ENCODE data around the gene IMPG1. TPM values are rescaled to one million over a fixed set of nuclear protein-coding genes. Genes with fewer than 3 reads are reported as not detected.

The IMPG1 gene, protein sequence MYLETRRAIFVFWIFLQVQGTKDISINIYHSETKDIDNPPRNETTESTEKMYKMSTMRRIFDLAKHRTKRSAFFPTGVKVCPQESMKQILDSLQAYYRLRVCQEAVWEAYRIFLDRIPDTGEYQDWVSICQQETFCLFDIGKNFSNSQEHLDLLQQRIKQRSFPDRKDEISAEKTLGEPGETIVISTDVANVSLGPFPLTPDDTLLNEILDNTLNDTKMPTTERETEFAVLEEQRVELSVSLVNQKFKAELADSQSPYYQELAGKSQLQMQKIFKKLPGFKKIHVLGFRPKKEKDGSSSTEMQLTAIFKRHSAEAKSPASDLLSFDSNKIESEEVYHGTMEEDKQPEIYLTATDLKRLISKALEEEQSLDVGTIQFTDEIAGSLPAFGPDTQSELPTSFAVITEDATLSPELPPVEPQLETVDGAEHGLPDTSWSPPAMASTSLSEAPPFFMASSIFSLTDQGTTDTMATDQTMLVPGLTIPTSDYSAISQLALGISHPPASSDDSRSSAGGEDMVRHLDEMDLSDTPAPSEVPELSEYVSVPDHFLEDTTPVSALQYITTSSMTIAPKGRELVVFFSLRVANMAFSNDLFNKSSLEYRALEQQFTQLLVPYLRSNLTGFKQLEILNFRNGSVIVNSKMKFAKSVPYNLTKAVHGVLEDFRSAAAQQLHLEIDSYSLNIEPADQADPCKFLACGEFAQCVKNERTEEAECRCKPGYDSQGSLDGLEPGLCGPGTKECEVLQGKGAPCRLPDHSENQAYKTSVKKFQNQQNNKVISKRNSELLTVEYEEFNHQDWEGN
- total RNA-seq, result not detected in 2 replicates

DNA sequence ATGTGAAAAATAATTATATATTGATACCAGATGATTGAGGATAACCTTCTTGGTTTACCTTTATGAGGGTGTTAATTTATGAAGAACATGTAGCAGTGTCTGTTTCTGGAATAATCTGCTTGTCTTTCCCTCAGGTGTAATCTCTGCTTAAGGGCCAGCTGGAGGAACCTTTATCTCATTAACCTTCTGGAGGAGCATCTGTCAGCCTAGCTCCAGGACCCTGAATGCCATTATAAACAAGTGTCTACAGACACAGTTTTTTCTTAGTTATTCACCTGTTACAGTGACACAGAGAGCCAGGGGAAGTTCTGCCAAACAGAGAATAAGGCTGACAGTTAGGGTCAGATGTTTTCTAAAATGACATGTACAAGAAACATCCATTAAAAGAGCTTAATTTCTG is at the start of gene IMPG1:
Gene IMPG1, minus strand, starts transcription at position 101 of the 400 bp plus-strand sequence. CDS start 174 bp downstream, outside the sequence.

Measured in cardiac ventricle fibroblast (primary cell).